SU-DHL-6 (cell line): ENCODE measurements around the gene FGFRL1.

Experiments
- H2AFZ ChIP-seq: fragments of 200-600 bp; sonication (generic); 2 replicates; pipeline ENCODE4 v1.6.1; 2014; ENCODE audit warnings: low read depth, mild to moderate bottlenecking, moderate library complexity, mixed read lengths, antibody characterized with exemption, low read length; ENCODE audit not compliant: severe bottlenecking
- H3F3A ChIP-seq: fragments of 200-600 bp; shearing (Covaris generic); 2 replicates; pipeline ENCODE4 v1.6.0; 2016; ENCODE audit warnings: antibody characterized with exemption, mild to moderate bottlenecking; ENCODE audit not compliant: insufficient read depth
- H3K27ac ChIP-seq: fragments of 200-600 bp; sonication (generic); 2 replicates; pipeline ENCODE4 v1.5.1; 2016; ENCODE audit warnings: low read depth, mild to moderate bottlenecking, low read length, moderate library complexity, mixed read lengths
- H3K27me3 ChIP-seq: fragments of 200-600 bp; sonication (generic), shearing (Covaris generic); 2 replicates; pipeline ENCODE4 v1.6.0; 2014; ENCODE audit warnings: mild to moderate bottlenecking, low read length
- H3K36me3 ChIP-seq: fragments of 200-600 bp; sonication (generic); 2 replicates; pipeline ENCODE4 v1.6.1; 2014; ENCODE audit warnings: mild to moderate bottlenecking, low read length, mixed read lengths
- H3K4me2 ChIP-seq: fragments of 300-600, 200-600 bp; shearing (Covaris generic), sonication (generic); 2 replicates; pipeline ENCODE4 v1.6.0; 2014; ENCODE audit warnings: low read length, low read depth, mild to moderate bottlenecking; ENCODE audit not compliant: poor library complexity, severe bottlenecking
- H3K4me3 ChIP-seq: fragments of 200-600 bp; sonication (generic); 2 replicates; pipeline ENCODE4 v1.5.1; 2014; ENCODE audit warnings: antibody characterized with exemption, low read length, mild to moderate bottlenecking, mixed read lengths; ENCODE audit not compliant: insufficient read depth, poor library complexity, severe bottlenecking
- H3K79me2 ChIP-seq: fragments of 200-600 bp; sonication (generic); 2 replicates; pipeline ENCODE4 v1.6.1; 2014; ENCODE audit warnings: mild to moderate bottlenecking, low read length, moderate library complexity; ENCODE audit not compliant: insufficient read depth
- H3K9ac ChIP-seq: fragments of 200-600 bp; sonication (generic); 2 replicates; pipeline ENCODE4 v1.7.0; 2014; ENCODE audit warnings: mild to moderate bottlenecking, low read length
- H3K9me2 ChIP-seq: fragments of 200-600 bp; sonication (generic); replicated peaks from 2 replicates; pipeline ENCODE4 v1.6.1; 2014; ENCODE audit warnings: low read length; ENCODE audit not compliant: insufficient read depth
- H3K9me3 ChIP-seq: fragments of 200-600 bp; sonication (generic); 2 replicates; pipeline ENCODE4 v1.6.1; 2014; ENCODE audit warnings: low read length, mixed read lengths; ENCODE audit not compliant: insufficient read depth
- H4K20me1 ChIP-seq: fragments of 200-600 bp; sonication (generic); 2 replicates; pipeline ENCODE4 v1.6.1; 2014; ENCODE audit warnings: low read depth, mild to moderate bottlenecking, antibody characterized with exemption, low read length, moderate library complexity, mixed read lengths
- EZH2phosphoT487 ChIP-seq: fragments of 200-600 bp; sonication (generic), shearing (Covaris generic); conservative IDR thresholded peaks from 2 replicates; pipeline ENCODE4 v1.6.1; 2018; ENCODE audit warnings: mild to moderate bottlenecking, antibody characterized with exemption, low read length, moderate library complexity, mixed read lengths
- TF ChIP-seq, protein P1 (sequence below): fragments of 200-600 bp; sonication (generic); IDR thresholded peaks from one replicate; pipeline ENCODE4 v1.5.1; 2017; ENCODE audit warnings: antibody characterized with exemption, mild to moderate bottlenecking, low read length, moderate library complexity; ENCODE audit not compliant: insufficient read depth, poor library complexity, severe bottlenecking

Gene FGFRL1

DNA sequence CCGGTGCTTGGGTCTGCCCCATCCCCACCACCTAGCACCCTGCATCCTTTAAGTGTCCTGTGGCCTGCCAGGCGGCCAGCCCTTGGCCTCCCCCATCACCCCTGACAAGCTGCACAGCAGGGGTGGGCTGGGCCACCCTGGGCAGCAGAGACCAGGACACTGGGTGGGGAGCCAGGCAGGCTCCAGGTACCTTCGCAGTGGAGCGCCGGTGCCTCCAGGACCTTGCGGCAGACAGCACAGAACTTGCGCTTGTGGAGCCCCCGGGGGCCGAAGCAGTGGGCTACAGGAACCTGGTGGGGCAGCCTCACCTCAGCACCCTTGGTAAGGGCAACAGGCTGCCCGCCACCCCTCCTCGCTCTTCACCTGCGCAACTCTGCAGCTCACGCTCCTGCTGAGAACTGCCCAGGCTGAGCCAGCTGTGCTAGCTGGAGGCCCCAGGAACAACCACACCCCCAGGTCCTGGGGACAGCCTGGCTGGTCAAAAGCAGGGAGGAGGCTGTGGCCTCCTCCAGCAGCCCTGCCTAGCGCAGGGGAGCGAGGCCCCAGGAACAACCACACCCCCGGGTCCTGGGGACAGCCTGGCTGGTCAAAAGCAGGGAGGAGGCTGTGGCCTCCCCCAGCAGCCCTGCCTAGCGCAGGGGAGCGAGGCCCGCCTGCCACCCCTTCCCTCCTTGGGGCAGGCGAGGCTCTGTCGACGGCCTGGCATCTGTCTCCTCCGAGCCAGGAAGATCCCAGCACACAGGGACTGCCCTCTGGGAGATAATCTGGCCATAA, 42.6 kb upstream of the FGFRL1 start:
- Histone ChIP-seq H3K27ac (no peak overlapping the region), H3K9me3 (no peaks in the 10 kb centered on the region), H2AFZ (no peak overlapping the region), H3K79me2 (no peaks in the 10 kb centered on the region), H3K4me3 (no peak overlapping the region), H3F3A (no peaks in the 10 kb centered on the region), H4K20me1 (no peaks in the 10 kb centered on the region), H3K9me2 (no peaks in the 10 kb centered on the region), H3K36me3 (no peaks in the 10 kb centered on the region), H3K9ac (no peak overlapping the region), H3K4me2 (no peak overlapping the region), H3K27me3 (no peaks in the 10 kb centered on the region)
- no peak for TF ChIP-seq EZH2phosphoT487
- TF ChIP-seq, protein P1, sequence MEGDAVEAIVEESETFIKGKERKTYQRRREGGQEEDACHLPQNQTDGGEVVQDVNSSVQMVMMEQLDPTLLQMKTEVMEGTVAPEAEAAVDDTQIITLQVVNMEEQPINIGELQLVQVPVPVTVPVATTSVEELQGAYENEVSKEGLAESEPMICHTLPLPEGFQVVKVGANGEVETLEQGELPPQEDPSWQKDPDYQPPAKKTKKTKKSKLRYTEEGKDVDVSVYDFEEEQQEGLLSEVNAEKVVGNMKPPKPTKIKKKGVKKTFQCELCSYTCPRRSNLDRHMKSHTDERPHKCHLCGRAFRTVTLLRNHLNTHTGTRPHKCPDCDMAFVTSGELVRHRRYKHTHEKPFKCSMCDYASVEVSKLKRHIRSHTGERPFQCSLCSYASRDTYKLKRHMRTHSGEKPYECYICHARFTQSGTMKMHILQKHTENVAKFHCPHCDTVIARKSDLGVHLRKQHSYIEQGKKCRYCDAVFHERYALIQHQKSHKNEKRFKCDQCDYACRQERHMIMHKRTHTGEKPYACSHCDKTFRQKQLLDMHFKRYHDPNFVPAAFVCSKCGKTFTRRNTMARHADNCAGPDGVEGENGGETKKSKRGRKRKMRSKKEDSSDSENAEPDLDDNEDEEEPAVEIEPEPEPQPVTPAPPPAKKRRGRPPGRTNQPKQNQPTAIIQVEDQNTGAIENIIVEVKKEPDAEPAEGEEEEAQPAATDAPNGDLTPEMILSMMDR: no peak

DNA sequence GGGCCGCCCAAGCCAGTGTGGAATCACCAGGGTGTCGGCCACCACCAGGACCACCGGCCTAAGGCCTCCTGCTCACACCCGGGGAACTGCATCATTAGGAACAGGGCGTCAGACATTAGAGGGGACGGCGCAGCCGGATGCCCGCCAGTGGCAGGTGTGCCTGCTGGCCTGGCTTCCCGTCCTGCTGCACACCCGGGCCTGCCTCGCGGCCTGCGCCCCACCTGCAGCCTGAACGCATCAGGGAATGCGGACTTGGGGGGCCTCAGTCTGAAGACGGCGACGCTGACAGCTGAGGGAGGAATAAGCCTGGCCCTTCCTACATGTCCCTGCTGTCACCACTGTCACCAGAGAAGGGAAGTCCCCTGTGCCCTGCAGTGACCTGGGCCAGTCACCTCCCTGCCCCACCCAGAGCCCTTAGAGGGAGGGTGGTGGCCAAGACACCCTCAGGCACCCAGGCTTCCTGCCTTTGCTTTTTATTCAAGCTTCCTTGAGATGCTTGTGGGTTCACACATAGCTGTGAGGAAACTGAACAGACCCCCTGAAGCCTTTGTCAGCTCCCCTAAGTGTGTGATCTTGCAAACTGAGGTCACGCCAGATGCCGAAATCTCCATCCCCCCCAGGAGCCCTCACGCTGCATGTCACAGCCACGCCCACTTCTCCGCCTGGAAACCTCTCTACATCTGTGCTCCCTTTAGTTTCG, 41.2 kb upstream of the FGFRL1 start:
- H3K9ac ChIP-seq: no peak overlapping the region
- no peak for TF ChIP-seq EZH2phosphoT487
- TF ChIP-seq, protein P1: no peak
- H3K36me3 ChIP-seq: no peaks in the 10 kb centered on the region
- H2AFZ ChIP-seq: no peak overlapping the region
- H3K4me3 ChIP-seq: no peak overlapping the region
- no peak overlapping the region for H3K27ac ChIP-seq
- H3K4me2 ChIP-seq: no peak overlapping the region
- no peaks in the 10 kb centered on the region for H3F3A ChIP-seq
- no peaks in the 10 kb centered on the region for H3K79me2 ChIP-seq
- H4K20me1 ChIP-seq: no peaks in the 10 kb centered on the region
- H3K9me2 ChIP-seq: no peaks in the 10 kb centered on the region
- H3K9me3 ChIP-seq: no peaks in the 10 kb centered on the region
- no peaks in the 10 kb centered on the region for H3K27me3 ChIP-seq

DNA sequence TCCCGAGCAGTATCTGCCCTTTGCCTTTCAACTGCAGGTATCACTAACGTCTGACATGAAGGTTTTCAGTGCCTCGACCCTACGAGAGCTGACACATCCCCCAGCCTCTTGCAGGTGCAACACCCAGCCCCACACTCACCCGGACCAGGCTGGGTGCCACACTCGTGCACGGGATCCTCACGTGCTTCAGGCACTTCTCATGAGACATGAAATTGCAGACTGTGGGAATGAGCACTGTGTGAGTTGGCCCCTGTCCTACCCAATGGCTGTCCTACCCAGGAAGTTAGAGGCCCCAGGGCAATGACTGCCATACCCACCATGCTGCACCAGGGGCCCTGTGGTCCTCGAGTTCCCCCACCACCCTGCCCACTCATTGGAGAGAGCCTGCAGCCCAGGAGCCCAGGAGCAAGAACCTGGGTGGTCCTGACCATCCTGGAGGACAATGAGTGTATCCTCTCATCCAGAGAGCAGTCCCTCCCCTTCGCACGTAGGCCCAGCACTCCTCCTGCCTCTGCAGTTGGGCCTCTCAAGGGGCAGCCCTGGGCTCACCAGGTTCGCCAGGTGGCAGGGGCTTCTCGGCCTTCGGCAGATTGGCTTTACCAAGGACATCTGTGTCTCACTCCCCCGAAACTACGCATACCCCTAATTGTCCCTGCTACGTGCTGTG, 40.4 kb upstream of the FGFRL1 start:
- Histone ChIP-seq H3K4me3 (no peak overlapping the region), H3K9ac (no peak overlapping the region), H3K79me2 (no peaks in the 10 kb centered on the region), H3K36me3 (no peaks in the 10 kb centered on the region), H2AFZ (no peak overlapping the region), H4K20me1 (no peaks in the 10 kb centered on the region), H3K9me3 (no peaks in the 10 kb centered on the region), H3K27ac (no peak overlapping the region), H3K9me2 (no peaks in the 10 kb centered on the region), H3K27me3 (no peaks in the 10 kb centered on the region), H3F3A (no peaks in the 10 kb centered on the region), H3K4me2 (no peak overlapping the region)
- TF ChIP-seq, protein P1: no peak
- no peak for TF ChIP-seq EZH2phosphoT487
